ENCODE results near the gene PRR14. TPM values are rescaled to one million over a fixed set of nuclear protein-coding genes. Genes with fewer than 3 reads are reported as not detected.
"Not testable (repeated sequence)": the region's sequence is repeated elsewhere in the genome, so short reads cannot be mapped to it uniquely, and the experiment has no call there.

Gene PRR14
- total and polyA plus RNA-seq, 2 experiments from 2014 or later = 28.5 to 33.7 TPM

DNA sequence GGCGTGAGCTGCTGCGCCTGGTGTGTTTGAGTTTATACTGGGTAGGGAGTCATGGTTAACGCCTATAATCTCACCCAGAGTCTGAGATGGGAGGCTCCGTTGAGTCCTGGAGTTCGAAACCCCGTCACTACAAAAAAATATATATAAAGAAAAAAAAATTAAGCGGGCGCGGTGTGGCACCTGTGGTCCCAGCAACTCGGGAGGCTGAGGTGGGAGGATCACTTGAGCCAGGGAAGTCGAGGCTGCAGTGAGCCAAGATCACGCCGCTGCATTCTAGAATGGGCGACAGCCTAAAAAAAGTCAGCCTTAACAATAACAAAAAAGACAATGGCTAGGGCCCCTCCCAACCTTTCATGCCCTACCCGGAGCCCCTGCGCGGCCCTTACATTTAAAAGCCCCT is 17.2 kb upstream of the PRR14 start:
- H3K27me3 ChIP-seq = no peaks in the 10 kb centered on the region
- DNase-seq (ENCODE audit: low read depth in 1 of 2, low spot score in 1 of 2) = no peak
- H3K9me3 ChIP-seq (ENCODE audit: low read depth) = no peaks in the 10 kb centered on the region
- H3K4me1 ChIP-seq (ENCODE audit: low read depth) = peaks cover 3% of the 10 kb centered on the region
- peak overlapping the region; percentile 75 for H3K4me3 ChIP-seq
- no peaks in the 10 kb centered on the region for H3K36me3 ChIP-seq
- peak overlapping the region; percentile 96 for H3K27ac ChIP-seq
- TF ChIP-seq, protein P1, sequence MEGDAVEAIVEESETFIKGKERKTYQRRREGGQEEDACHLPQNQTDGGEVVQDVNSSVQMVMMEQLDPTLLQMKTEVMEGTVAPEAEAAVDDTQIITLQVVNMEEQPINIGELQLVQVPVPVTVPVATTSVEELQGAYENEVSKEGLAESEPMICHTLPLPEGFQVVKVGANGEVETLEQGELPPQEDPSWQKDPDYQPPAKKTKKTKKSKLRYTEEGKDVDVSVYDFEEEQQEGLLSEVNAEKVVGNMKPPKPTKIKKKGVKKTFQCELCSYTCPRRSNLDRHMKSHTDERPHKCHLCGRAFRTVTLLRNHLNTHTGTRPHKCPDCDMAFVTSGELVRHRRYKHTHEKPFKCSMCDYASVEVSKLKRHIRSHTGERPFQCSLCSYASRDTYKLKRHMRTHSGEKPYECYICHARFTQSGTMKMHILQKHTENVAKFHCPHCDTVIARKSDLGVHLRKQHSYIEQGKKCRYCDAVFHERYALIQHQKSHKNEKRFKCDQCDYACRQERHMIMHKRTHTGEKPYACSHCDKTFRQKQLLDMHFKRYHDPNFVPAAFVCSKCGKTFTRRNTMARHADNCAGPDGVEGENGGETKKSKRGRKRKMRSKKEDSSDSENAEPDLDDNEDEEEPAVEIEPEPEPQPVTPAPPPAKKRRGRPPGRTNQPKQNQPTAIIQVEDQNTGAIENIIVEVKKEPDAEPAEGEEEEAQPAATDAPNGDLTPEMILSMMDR (IDR thresholded peaks at IDR 0.05; ENCODE audit: low read depth, low read length) = no peak

DNA sequence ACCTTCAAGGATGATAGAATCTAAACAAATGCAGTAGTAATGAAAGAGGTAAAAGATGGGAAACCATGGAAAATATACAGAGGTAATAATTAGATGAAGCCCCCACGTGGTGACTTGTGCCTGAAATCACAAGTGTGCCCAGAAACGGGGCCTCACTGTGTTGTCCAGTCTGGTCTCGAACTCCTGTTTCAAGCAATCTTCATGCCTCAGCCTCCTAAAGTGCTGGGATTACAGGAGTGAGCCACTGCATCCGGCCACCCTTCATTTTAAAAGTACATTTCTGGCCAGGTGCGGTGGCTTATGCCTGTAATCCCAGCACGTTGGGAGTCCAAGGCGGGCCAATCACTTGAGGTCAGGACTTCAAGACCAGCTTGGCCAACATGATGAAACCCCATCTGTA is 14.2 kb upstream of the PRR14 start:
- Histone ChIP-seq H3K27ac (no peak overlapping the region), H3K27me3 (peaks cover 7% of the 10 kb centered on the region), H3K4me1 (ENCODE audit: low read depth) (peaks cover 3% of the 10 kb centered on the region), H3K9me3 (ENCODE audit: low read depth) (no peaks in the 10 kb centered on the region), H3K36me3 (no peaks in the 10 kb centered on the region), H3K4me3 (no peak overlapping the region)
- TF ChIP-seq, protein P1 (IDR thresholded peaks at IDR 0.05; ENCODE audit: low read depth, low read length) = no peak
- DNase-seq (ENCODE audit: low read depth in 1 of 2, low spot score in 1 of 2) = no peak

DNA sequence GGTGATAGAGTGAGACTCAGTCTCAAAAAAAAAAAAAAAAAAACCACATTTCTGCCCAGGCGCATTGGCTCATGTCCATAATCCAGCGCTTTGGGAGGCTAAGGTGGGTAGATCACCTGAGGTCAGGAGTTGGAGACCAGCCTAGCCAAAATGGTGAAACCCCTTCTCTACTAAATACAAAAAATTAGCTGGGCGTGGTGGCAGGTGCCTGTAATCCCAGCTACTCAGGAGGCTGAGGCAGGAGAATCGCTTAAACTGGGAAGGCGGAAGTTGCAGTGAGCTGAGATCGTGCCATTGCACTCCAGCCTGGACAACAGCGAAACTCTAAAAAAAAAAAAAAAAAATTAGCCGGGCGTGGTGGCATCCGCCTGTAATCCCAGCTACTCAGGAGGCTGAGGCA is 13.6 kb upstream of the PRR14 start:
- not testable (repeated sequence) for H3K9me3 ChIP-seq (ENCODE audit: low read depth); H3K4me3 ChIP-seq; DNase-seq (ENCODE audit: low read depth in 1 of 2, low spot score in 1 of 2); H3K36me3 ChIP-seq; H3K27me3 ChIP-seq; H3K27ac ChIP-seq; H3K4me1 ChIP-seq (ENCODE audit: low read depth)

DNA sequence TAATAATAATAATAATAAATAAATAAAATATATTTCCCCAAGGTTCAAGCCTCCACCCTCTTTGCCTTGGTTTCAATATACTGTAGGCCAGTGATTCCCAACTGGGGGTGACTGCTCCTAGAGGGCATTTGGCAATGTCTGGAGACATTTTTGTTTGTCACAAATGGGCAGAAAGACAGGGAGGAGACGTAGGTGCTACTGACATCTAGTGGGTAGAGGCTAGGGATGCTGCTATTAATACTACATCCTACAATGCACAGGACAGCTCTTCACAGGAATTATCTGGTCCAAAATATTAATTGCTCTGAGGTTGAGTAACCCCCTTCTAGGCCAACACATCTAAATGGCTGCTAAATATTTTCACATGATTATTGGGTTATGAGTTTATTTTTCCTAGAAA is 12.8 kb upstream of the PRR14 start:
- Histone ChIP-seq H3K9me3 (ENCODE audit: low read depth) (no peaks in the 10 kb centered on the region), H3K27me3 (peaks cover 7% of the 10 kb centered on the region), H3K4me3 (no peak overlapping the region), H3K36me3 (no peaks in the 10 kb centered on the region), H3K4me1 (ENCODE audit: low read depth) (peaks cover 3% of the 10 kb centered on the region), H3K27ac (no peak overlapping the region)
- TF ChIP-seq, protein P1 (IDR thresholded peaks at IDR 0.05; ENCODE audit: low read depth, low read length) = peak; percentile 54
- DNase-seq (ENCODE audit: low read depth in 1 of 2, low spot score in 1 of 2) = peak in 1 of 2 donors; percentile 57

DNA sequence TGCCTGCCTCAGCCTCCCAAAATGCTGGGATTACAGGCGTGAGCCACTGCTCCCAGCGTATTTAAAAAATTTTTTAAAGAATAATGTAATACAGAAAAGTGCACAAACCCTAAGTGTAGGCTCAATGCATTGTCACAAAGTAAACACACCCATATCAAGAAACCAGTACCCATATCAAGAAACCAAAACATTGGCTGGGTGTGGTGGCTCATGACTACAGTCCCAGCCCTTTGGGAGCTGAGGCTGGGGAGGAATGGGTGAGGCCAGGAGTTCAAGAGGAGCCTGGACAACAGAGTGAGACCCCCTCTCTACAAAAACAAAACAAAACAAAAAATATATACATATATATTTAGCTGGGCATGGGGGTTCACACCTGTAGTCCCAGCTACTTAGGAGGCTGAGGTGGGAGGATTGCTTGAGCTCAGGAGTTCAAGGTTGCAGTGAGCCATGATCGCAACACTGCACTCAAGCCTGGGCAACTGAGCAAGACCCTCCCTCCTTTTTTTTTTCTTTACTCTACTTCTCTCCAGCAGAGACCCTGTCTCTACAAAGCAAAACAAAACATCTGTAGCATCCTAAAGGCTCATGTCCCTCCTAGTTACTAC is 9.3 kb upstream of the PRR14 start:
- Histone ChIP-seq H3K27ac (no peak overlapping the region), H3K27me3 (peaks cover 12% of the 10 kb centered on the region), H3K9me3 (ENCODE audit: low read depth) (no peaks in the 10 kb centered on the region), H3K4me1 (ENCODE audit: low read depth) (no peaks in the 10 kb centered on the region), H3K36me3 (no peaks in the 10 kb centered on the region), H3K4me3 (no peak overlapping the region)
- TF ChIP-seq, protein P1 (IDR thresholded peaks at IDR 0.05; ENCODE audit: low read depth, low read length) = no peak
- no peak for DNase-seq (ENCODE audit: low read depth in 1 of 2, low spot score in 1 of 2)

DNA sequence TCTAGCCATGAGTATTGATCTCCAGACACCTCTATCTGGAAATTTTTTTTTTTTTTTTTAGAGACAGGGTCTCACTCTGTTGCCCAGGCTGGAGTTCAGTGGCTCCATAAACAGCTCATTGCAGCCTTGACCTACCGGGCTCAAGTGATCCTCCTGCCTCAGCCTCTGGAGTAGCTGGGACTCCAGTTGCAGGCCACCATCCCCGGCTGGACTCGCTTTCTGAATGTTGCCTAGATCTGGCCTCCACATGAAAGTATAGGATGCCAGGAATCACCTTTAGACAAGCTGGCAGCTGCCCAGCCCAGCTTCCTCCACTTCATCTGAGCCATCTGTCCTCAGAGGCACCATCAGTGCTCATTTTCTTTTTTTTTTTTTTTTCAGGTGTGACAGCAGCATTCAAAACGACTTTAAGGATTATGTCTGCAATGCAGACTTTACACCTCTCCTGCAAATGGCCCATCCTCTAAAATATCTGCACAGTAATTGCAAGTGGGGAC is 6.4 kb upstream of the PRR14 start:
- DNase-seq (ENCODE audit: low read depth in 1 of 2, low spot score in 1 of 2) = no peak
- TF ChIP-seq, protein P1 (IDR thresholded peaks at IDR 0.05; ENCODE audit: low read depth, low read length) = no peak
- no peaks in the 10 kb centered on the region for H3K9me3 ChIP-seq (ENCODE audit: low read depth)
- peaks cover 12% of the 10 kb centered on the region for H3K27me3 ChIP-seq
- H3K4me3 ChIP-seq = no peak overlapping the region
- H3K36me3 ChIP-seq = no peaks in the 10 kb centered on the region
- H3K4me1 ChIP-seq (ENCODE audit: low read depth) = no peaks in the 10 kb centered on the region
- no peak overlapping the region for H3K27ac ChIP-seq
